SU-DHL-6 (cell line): ENCODE measurements around the gene ZC3H7B.

Experiments used
- H2AFZ ChIP-seq: fragments of 200-600 bp; sonication (generic); 2 replicates; pipeline ENCODE4 v1.6.1; 2014; ENCODE audit warnings: low read depth, mild to moderate bottlenecking, moderate library complexity, mixed read lengths, antibody characterized with exemption, low read length; ENCODE audit not compliant: severe bottlenecking
- H3F3A ChIP-seq: fragments of 200-600 bp; shearing (Covaris generic); 2 replicates; pipeline ENCODE4 v1.6.0; 2016; ENCODE audit warnings: antibody characterized with exemption, mild to moderate bottlenecking; ENCODE audit not compliant: insufficient read depth
- H3K27ac ChIP-seq: fragments of 200-600 bp; sonication (generic); 2 replicates; pipeline ENCODE4 v1.5.1; 2016; ENCODE audit warnings: low read depth, mild to moderate bottlenecking, low read length, moderate library complexity, mixed read lengths
- H3K27me3 ChIP-seq: fragments of 200-600 bp; sonication (generic), shearing (Covaris generic); 2 replicates; pipeline ENCODE4 v1.6.0; 2014; ENCODE audit warnings: mild to moderate bottlenecking, low read length
- H3K36me3 ChIP-seq: fragments of 200-600 bp; sonication (generic); 2 replicates; pipeline ENCODE4 v1.6.1; 2014; ENCODE audit warnings: mild to moderate bottlenecking, low read length, mixed read lengths
- H3K4me2 ChIP-seq: fragments of 300-600, 200-600 bp; shearing (Covaris generic), sonication (generic); 2 replicates; pipeline ENCODE4 v1.6.0; 2014; ENCODE audit warnings: low read length, low read depth, mild to moderate bottlenecking; ENCODE audit not compliant: poor library complexity, severe bottlenecking
- H3K4me3 ChIP-seq: fragments of 200-600 bp; sonication (generic); 2 replicates; pipeline ENCODE4 v1.5.1; 2014; ENCODE audit warnings: antibody characterized with exemption, low read length, mild to moderate bottlenecking, mixed read lengths; ENCODE audit not compliant: insufficient read depth, poor library complexity, severe bottlenecking
- H3K79me2 ChIP-seq: fragments of 200-600 bp; sonication (generic); 2 replicates; pipeline ENCODE4 v1.6.1; 2014; ENCODE audit warnings: mild to moderate bottlenecking, low read length, moderate library complexity; ENCODE audit not compliant: insufficient read depth
- H3K9ac ChIP-seq: fragments of 200-600 bp; sonication (generic); 2 replicates; pipeline ENCODE4 v1.7.0; 2014; ENCODE audit warnings: mild to moderate bottlenecking, low read length
- H3K9me2 ChIP-seq: fragments of 200-600 bp; sonication (generic); replicated peaks from 2 replicates; pipeline ENCODE4 v1.6.1; 2014; ENCODE audit warnings: low read length; ENCODE audit not compliant: insufficient read depth
- H3K9me3 ChIP-seq: fragments of 200-600 bp; sonication (generic); 2 replicates; pipeline ENCODE4 v1.6.1; 2014; ENCODE audit warnings: low read length, mixed read lengths; ENCODE audit not compliant: insufficient read depth
- H4K20me1 ChIP-seq: fragments of 200-600 bp; sonication (generic); 2 replicates; pipeline ENCODE4 v1.6.1; 2014; ENCODE audit warnings: low read depth, mild to moderate bottlenecking, antibody characterized with exemption, low read length, moderate library complexity, mixed read lengths
- EZH2phosphoT487 ChIP-seq: fragments of 200-600 bp; sonication (generic), shearing (Covaris generic); conservative IDR thresholded peaks from 2 replicates; pipeline ENCODE4 v1.6.1; 2018; ENCODE audit warnings: mild to moderate bottlenecking, antibody characterized with exemption, low read length, moderate library complexity, mixed read lengths
- TF ChIP-seq, protein P1 (sequence below): fragments of 200-600 bp; sonication (generic); IDR thresholded peaks from one replicate; pipeline ENCODE4 v1.5.1; 2017; ENCODE audit warnings: antibody characterized with exemption, mild to moderate bottlenecking, low read length, moderate library complexity; ENCODE audit not compliant: insufficient read depth, poor library complexity, severe bottlenecking

The ZC3H7B gene

DNA sequence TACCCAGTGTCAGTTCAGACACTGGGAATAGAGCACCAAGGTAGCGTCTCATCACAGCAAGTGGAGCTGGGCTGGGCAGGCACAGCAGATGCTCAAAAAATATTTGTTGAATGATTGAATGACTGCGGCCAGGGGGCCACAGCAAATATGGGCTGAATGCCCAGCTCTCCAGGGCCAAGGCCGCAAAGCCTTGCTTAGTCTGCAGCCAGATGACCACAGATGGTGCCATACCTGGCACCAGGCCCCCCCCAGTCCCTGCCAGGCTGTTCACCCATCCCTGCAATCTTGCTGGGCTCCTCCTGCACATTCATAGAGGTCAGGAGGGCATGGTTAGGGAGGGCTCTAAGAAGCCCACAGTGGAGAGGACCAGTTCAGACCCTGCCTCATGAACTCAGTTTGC is 32.9 kb downstream of the ZC3H7B start:
- no peak overlapping the region for H3K4me2 ChIP-seq
- no peak for TF ChIP-seq EZH2phosphoT487
- TF ChIP-seq, protein P1, sequence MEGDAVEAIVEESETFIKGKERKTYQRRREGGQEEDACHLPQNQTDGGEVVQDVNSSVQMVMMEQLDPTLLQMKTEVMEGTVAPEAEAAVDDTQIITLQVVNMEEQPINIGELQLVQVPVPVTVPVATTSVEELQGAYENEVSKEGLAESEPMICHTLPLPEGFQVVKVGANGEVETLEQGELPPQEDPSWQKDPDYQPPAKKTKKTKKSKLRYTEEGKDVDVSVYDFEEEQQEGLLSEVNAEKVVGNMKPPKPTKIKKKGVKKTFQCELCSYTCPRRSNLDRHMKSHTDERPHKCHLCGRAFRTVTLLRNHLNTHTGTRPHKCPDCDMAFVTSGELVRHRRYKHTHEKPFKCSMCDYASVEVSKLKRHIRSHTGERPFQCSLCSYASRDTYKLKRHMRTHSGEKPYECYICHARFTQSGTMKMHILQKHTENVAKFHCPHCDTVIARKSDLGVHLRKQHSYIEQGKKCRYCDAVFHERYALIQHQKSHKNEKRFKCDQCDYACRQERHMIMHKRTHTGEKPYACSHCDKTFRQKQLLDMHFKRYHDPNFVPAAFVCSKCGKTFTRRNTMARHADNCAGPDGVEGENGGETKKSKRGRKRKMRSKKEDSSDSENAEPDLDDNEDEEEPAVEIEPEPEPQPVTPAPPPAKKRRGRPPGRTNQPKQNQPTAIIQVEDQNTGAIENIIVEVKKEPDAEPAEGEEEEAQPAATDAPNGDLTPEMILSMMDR, result no peak
- H2AFZ ChIP-seq, result no peak overlapping the region
- no peak overlapping the region for H3K27ac ChIP-seq
- H4K20me1 ChIP-seq, result no peaks in the 10 kb centered on the region
- no peak overlapping the region for H3K4me3 ChIP-seq
- H3K27me3 ChIP-seq, result no peaks in the 10 kb centered on the region
- H3F3A ChIP-seq, result no peaks in the 10 kb centered on the region
- H3K9me2 ChIP-seq, result no peaks in the 10 kb centered on the region
- H3K9ac ChIP-seq, result no peak overlapping the region
- no peaks in the 10 kb centered on the region for H3K9me3 ChIP-seq
- H3K79me2 ChIP-seq, result no peaks in the 10 kb centered on the region
- H3K36me3 ChIP-seq, result no peaks in the 10 kb centered on the region

DNA sequence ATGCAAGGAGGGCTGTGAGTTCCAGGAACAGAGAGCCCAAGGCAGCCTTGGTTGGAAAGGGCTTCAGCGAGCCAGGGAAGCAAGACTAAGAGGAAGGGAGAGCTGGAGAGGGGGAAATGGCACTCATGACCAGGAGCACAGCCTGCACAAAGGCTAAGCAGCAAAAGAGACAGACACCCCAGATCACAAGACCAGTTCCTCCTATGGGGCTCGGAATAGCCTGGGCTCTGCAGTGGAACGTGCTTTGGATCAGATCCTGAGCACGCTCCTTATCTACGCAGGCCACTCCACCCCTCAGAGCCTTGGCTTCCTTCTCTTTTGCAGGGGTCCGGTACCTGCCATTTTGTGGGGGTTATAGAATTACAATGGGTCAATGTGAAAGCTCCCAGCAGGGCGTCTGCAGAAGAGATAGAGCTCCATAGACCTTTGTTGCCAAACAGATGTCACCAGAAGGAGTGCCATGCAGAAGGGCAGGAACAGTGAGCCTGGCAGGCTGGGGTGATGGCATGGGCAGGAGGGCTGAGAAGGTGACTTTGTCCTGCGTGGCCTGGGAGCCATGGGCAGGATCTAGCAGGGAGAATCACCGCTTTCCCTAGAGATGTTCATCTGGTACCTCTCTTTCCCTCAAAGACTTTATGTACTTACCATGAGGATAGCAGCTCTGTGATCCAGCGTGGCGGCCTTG is 33.8 kb downstream of the ZC3H7B start:
- Histone ChIP-seq H3K27ac (no peak overlapping the region), H3K27me3 (no peaks in the 10 kb centered on the region), H3K36me3 (no peaks in the 10 kb centered on the region), H3K4me2 (no peak overlapping the region), H3K4me3 (no peak overlapping the region), H3K9ac (no peak overlapping the region), H3K9me2 (no peaks in the 10 kb centered on the region), H3K79me2 (no peaks in the 10 kb centered on the region), H4K20me1 (no peaks in the 10 kb centered on the region), H2AFZ (no peak overlapping the region), H3K9me3 (no peaks in the 10 kb centered on the region), H3F3A (no peaks in the 10 kb centered on the region)
- no peak for TF ChIP-seq EZH2phosphoT487
- TF ChIP-seq, protein P1, result no peak

DNA sequence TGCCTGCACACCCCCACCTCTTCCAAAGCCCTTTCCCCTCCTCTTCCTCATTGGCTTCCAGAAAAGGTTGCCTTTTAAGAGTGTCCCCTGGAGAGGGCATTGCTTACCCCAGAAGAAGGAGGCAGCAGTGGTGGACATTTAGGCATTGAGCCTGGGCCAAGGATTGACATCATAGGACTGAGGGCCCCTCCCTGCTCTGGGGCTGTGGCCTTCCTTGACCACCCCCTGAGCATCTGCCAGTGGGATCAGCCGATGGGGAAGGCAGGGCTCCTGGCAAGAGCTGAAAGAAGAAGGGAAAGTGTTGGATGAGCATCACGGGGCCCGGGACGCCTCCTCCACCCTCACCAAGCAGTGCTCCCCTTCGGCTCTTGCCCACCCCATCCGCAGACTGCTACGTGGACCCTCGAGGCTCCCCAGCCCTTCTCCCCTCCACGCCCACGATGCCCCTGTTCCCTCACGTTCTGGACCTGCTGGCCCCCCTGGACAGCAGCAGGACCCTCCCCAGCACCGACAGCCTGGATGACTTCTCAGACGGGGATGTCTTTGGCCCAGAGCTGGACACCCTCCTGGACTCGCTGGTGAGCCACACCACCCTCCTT is 37.4 kb downstream of the ZC3H7B start:
- Histone ChIP-seq H3K27ac (no peak overlapping the region), H3K4me3 (no peak overlapping the region), H2AFZ (no peak overlapping the region), H3K36me3 (no peaks in the 10 kb centered on the region), H3K9ac (no peak overlapping the region), H3K9me2 (no peaks in the 10 kb centered on the region), H3F3A (no peaks in the 10 kb centered on the region), H3K4me2 (no peak overlapping the region), H4K20me1 (no peaks in the 10 kb centered on the region), H3K9me3 (no peaks in the 10 kb centered on the region), H3K79me2 (no peaks in the 10 kb centered on the region), H3K27me3 (no peaks in the 10 kb centered on the region)
- TF ChIP-seq, protein P1, result no peak
- no peak for TF ChIP-seq EZH2phosphoT487
